ENCODE results near the gene OTULIN.

- TF ChIP-seq POLR2A (IDR thresholded peaks at IDR 0.05) (no peak), CTCF (IDR thresholded peaks at IDR 0.05) (no peak)
These were observed 7.6 kb downstream of the OTULIN start for GRCh38 chr5:14672082-14672481.
